Kidney glomerular epithelial cell (primary cell): ENCODE measurements around the gene GYG1.
"Not testable (repeated sequence)": the region's sequence is repeated elsewhere in the genome, so short reads cannot be mapped to it uniquely, and the experiment has no call there.

Experiments
- DNase-seq: peaks from one replicate; lab custom pipeline; 2025; lab: John Stamatoyannopoulos, UW

Gene GYG1

DNA sequence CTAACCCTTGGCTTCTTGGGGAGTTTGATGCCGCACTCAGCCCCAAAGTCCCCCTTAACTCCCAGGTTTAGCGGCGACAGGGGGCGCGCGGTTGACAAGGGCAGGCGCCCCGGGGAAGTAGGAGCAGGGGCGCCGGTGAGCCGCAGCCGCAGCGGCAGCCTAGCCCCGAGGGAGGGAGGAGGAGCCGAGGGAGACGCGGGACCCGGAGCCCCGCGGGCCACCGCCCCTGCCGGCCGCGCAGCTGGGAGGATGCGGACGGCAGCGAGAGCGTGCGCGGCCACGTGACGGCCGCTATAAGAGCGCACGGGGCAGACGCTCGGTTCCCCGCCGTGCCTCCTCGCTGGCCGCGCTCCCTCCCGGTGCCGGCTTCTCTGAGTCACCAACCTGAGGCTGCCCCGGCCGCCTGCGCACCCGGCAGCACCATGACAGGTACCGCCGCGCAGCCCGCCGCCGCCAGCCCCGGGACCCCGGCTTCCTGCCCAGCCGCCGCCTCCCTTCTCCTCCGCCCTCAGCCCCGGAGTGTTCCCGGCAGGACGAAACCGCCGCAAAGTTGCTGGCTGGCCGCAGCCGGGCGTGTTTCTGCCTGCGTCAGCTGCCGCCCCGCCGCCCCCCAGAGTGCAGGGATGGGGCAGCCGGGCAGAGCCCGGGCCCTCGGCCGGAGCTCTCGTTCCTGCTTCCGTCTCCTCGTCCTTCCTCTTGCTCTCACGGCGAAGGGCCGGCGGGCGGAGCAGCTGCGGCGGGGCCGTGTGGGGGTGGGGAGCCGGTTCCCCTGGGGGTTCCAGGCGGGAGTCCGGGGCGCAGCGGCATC, at the start of gene GYG1:
GYG1 (plus strand) TSS at position 322 of the 808 bp plus-strand sequence; CDS start at position 423, 101 bp downstream.
- peak; percentile 37 for DNase-seq

GRCh38 chr3:148943506-148944205, 47.7 kb upstream of the GYG1 start:
- peak; percentile 84 for DNase-seq

DNA sequence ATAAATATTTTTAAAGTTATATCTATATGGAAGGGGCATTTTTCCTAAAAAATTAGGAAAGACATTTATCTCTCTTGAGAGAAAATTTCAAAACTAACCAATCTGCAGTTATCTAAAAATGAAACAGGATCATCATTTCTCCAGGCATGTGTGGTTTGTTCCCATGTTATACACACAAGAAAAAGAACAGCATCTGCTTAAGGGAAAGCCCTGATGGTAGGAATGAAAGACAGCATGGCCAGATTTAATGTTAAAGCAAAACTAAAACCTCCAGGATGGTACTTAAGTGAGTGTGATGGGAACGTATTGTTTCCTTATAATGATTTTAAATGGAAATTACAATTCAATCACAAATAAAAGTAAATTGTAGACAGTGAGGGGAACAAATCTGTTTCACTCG, 46.2 kb upstream of the GYG1 start:
- no peak for DNase-seq

DNA sequence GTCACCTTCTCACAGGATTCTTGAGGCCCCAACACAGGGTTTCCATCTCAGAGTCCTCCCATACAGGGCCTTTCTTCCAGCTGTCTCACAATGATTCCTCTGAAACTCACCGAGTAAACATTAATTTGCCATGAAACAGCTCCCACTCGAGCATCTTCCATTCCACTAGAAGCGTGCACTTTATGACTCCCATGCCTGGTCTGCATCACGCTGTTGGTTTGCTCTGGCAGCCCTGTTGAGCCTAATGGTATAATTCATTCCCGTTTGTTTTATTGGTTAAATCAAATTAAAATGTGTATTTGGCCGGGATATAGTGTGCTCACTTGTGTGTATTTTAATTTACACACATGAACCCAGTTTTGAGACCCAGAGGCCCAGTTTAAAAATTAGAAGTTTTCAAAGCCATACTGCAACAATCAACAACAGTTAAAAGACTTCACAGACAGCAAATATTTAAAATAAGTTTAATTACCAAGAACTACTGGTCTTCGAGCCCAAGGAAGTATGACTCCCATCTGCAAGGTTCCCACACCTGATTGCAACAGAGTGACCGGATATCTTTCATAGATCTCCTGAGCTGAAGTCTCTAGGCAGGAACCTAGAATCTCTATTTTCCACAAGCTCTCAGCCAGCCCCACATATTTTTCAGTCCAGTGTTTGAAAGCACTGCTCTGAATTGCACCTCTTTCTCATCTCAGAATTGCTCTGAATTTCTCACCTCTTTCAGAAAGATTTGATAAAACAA, 42.3 kb upstream of the GYG1 start:
- no peak for DNase-seq

DNA sequence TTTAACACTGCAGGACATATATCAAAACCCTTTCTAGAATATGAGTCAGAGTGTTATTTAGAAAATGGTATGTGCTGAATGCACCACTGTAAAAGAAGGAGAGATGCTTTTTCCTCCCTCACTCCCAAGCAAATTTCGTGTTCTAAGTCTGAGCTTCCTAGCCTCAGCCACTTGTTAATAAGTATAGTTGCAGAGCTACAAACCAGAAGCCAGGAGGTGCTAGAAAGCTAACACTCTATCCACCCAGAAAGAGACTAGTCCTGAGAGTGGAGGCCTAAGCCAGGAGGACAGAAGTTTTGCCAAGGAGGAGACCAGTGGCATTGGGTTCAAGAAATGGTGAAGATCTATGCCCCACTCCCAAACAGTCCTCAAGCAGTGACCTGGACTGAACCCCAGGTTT, 40.5 kb upstream of the GYG1 start:
- no peak for DNase-seq

DNA sequence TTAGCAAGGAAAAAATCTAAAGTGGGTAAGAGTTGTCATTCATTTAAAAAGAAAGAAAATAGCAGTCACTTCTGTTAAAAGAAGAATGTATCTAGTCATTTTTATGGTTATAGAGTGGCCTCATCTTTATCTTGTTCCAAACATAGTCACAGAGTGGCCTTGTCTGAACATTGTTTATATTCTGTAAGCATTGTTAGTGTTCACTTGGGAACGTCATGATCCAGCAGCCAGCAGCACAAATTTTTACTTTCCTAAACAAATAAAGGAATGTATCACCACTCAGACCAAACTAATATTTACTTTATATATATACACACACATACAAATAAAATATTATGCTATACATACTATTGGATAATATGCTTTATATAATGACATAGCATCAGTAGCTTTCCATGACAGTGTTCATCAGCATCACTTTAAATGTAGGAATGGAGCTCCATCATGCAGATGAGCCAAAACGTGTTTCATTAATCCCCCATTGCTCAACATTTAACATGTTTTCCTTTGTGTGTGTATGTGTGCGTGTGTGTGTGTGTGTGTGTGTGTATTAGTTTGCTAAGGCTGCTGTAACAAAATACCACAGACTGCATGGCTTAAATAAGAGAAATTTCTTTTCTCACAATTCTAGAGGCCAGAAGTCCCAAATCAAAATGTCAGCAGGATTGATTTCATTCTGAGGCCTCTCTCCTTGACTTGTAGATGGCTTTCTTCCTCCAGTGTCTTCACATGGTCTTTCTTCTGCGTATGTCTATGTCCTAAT, 39.6 kb upstream of the GYG1 start:
- no peak for DNase-seq

DNA sequence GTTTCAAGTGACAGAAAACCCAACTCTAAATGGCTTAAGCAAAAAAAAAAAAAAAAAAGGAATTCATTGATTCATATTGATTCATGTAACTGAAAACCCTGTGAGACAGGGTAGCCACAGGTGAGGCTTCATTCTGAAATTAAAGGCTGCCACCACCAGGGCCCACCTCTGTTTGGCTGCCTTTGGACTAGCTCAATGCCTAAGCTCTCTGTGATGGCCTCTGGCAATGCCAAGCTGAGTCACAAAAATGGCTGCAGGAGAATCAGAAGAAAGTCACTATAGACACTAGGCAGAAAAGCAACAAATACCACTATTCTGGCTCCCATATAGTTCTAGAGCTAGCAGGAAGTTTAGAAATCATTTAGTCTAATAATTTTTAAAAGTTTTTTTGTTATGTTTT, 38.2 kb upstream of the GYG1 start:
- no peak for DNase-seq

DNA sequence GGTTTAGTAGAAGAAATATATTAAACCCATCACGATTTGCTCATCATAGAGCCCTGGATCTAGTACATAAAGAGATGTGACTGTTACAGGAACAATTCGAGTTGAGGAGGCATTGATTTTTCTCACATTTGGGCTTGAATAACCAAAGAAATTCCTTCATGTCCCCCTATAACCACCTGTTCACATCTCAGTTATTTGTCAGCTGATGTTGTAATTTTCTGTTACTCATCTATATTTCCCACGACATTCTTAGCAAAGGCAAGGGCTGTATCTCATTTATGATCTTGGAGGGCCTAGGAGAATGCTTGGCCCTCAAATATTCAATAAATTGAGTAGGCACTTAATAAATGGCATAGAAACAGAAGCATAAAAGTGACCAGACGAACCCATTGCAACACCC, 36.4 kb upstream of the GYG1 start:
- no peak for DNase-seq

DNA sequence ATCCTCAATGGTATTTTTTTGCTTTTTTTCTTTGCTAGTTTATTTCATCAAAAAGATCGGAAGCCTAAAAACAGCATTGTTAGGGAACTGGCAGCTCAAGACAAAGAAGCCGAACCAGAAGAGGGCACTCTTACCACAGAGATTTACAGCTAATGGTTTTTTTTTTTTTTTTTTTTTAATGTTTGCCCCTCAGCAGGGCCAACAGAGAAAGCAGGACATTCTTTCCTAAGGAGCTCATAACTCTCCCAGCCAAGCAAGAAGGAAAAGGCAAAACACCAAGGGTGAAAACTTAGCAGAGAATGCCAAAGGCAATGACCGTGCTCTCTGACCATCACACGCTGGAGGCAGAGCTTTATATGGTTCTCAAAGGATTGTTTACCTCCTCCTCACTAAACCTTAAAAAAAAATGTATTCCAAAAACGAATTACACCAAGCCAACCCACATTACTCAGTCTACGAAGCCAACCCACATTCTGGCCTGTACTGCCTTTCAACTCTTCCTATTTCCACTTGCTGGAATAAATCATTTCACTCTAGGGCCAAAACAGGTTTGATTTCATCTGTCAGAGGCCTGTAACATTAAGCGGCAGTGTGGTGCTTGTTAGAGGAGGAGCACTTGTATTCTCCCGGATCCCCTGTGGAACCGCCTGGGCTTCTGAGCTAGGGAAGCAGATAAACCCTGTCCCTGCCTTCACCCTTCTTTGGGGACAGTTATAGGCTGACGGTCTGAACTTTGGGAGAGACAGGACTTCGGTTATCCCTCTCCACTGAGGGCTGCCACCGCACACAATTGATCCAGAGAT, 35.6 kb upstream of the GYG1 start:
- peak; percentile 84 for DNase-seq

DNA sequence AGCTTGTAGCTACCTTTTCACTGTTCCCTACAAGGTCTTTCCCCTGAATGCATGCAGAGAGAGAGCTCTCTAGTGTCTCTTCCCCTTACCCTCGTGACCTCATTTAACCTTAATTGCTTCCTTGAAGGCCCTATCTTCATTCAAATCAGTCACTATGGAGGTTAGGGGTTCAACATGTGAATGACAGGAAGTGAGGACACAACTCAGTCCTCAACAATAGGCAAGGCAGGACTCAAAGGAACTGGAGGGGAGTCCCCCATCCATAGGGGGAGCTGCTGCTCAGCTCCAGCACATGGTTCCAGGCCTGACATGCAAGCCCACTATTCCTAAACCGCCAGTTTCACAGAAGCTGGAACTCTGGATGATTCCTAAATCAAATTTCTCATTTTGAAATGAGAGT, 33.8 kb upstream of the GYG1 start:
- no peak for DNase-seq

DNA sequence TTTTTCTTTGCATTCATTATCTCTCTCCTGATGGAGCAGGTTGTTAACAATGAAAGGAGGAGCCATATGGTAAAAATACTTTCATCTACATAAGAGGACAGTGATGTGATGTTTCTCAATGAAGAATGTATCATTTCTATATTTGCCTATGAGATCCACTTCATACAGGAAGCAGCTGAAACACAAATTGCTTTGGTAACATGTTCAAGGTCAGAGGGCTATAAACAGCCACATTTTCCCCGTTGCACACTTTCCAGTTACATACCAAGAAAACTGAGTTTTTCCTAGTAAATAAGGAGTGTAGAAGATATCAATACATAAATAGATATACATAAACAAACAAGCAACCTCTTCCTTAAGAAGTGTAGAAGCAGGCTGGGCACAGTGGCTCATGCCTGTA, 32.6 kb upstream of the GYG1 start:
- no peak for DNase-seq

DNA sequence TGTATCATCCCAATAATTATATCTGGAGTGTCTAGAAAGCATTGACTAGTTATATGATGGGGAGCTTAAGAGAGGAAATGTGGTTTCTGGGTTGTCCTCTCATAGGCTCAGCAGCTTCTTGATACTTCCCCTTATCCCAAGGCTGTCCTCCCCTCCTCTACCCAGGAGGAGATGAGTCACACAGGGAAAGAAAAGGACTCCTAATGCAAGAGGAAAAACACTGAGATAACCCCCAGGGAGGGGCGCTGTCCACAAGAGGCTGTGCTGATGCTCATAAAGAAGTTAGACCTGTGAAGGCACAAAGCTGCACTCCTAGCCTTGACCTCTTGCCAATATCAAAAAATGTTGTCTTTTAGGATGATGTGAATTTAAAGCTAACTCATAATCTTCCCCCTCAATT, 28.8 kb upstream of the GYG1 start:
- DNase-seq, result peak; percentile 50

DNA sequence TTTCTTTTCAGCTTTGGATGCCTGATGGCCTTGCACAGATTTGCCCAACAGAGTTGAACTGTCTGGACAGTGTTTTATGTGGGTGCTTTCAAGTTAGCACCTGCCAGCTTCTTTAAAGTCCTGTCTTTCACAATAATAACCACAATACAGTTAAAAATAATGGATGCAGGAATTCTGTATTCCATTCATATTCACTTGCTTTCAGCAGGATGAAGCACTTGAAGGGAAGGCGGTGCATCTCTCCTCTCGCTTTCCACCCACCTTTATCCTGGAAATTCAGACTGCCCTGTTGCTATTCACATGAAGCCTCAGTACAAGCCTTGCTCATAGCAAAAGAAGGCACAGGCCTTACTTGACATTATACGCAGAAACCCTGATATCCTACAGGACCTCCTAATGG, 26.5 kb upstream of the GYG1 start:
- no peak for DNase-seq

DNA sequence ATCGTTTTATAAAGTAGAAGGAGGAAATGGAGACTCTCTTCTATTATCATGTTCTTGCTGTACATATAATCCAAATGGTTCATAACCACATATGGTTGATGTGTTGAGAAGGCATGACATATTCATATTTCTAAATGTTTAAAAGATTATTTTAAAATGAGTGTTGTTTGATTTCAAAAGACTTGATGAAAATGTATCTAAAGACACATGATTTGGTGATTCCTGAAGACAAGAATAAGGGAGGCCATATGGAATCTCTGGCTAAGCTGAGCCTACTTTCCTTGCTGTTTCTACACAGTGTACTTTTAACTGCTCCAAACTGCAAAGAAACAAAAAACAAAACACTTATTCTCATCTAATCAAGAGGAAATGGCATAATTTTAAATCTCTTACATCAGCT, 23.0 kb upstream of the GYG1 start:
- DNase-seq, result no peak

DNA sequence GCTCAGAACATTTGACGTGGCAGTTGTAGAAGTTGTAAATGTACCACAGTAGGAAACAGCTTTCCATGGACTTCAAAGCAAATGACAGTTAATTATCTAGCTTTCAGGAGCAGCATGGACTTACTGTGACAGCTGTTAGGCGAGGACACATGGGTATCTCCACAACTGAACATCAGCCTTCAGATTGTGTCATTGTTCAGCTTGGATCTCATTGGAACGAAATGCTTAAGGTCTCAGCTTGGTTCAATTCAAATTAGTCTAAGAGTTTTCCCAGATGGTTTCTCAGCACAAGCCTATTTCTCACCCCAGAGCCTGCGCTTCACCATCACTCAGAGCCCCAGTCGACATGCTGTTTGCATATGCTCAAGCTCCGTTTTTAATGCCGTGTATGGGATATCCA, 21.1 kb upstream of the GYG1 start:
- no peak for DNase-seq

DNA sequence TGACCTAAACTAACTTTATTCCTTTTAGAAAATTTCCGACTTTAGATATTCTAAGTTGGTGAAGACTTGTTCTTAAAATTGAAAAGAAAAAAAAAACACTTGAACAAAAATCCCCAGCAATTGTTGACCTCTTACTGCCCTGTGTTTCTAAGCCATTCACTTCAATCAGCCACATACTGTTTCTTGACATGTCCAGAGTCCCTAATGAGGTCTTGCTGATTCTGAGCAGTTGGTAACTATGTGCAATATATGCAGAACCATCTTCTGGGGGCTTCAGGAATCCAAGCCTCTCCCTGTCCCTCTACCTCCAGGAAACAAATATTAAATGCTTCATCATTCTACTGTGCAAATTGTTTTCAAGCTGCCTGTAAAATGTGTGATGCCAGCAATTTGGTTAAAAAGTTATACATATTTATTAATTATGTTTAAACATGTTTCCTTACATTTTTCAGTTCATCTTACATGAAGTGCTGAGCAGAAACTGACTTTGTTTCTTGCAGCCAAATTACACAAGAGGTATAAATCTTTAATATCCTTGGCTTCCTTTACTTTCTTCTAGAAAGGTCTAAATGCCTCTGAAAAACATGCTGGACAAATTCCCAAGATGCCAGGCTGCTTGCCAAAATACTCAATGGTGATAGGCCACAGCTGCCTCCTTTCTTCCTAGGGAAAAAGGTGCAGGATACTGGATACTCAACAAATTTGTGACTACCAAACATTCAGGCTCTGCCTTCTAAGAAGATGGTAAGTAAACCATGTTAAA, 19.8 kb upstream of the GYG1 start:
- DNase-seq, result no peak

DNA sequence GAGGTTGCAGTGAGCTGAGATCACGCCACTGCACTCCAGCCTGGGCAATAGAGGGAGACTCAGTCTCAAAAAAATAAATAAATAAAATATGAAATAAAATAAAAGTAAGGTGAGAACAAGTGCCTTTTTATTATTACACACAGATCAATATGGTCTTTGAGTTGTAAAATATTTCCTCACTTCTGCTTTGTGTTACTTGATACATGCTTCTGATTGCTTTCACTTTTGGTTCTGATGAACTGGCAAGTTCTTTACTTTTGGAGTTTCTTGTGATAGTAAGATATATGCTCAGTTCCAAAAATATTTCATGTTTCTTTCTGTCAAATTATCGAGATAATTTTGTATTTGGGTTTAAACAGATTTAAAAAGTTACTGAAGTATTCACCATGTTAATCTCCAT, 16.6 kb upstream of the GYG1 start:
- no peak for DNase-seq

- no peak for DNase-seq
Observed at GRCh38 chr3:148975248-148975647, 16.1 kb upstream of the GYG1 start.

DNA sequence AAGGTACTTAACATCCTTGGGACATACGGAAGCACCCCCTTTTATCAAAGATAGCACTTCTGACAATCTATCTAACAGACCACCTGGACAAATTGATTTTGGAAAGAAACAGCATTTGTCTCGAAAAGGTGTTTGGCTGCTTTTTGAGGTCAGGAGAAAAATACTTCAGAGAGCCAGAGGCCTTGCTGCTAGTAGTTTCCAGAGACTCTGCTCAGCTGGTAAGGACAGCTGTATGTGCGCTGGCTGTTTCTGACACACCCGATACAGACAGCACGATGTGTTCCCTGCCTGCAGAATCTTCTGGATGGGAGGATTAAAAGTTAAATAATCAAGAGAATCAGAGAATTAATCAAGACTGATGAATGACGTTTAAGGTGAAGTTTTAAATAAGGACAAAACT, 15.6 kb upstream of the GYG1 start:
- DNase-seq, result no peak

- no peak for DNase-seq
Observed at GRCh38 chr3:148981273-148981672, 10.1 kb upstream of the GYG1 start.

GRCh38 chr3:148987551-148987950, 3.8 kb upstream of the GYG1 start:
- not testable (repeated sequence) for DNase-seq
